Limb (tissue), 2 donors: Measurements from ENCODE around the gene DAB1.

ENCODE experiments used
- DNase-seq, 2 donors: peaks; one replicate each; pipeline ENCODE4 v3.0.0-alpha.2; 2016; ENCODE audit errors: extremely low spot score in 2 of 2

DAB1 gene

GRCh38 chr1:56957931-56958330 is 465.9 kb downstream of the DAB1 start:
- DNase-seq, result no peak

- no peak for DNase-seq
These were observed 469.2 kb downstream of the DAB1 start for GRCh38 chr1:56954664-56955063.

- DNase-seq, result no peak
These were observed 470.5 kb downstream of the DAB1 start for GRCh38 chr1:56953386-56953785.

- no peak for DNase-seq
These were observed 471.4 kb downstream of the DAB1 start for GRCh38 chr1:56952501-56952900.

GRCh38 chr1:56948403-56949023 is 475.3 kb downstream of the DAB1 start:
- DNase-seq, result no peak
